Parathyroid adenoma (tissue), 2 donors: ENCODE data around the gene ZCCHC8.
A peak's percentile ranks its signal among the peaks of the same experiment; 100 is the strongest.

Experiments
- H2AFZ ChIP-seq: fragments of 300-600 bp; sonication (generic); one replicate; pipeline ENCODE4 v1.7.0; 2017; ENCODE audit warnings: antibody characterized with exemption, mild to moderate bottlenecking
- H3K27ac ChIP-seq: fragments of 300-600 bp; sonication (generic); one replicate; pipeline ENCODE4 v1.7.0; 2017
- H3K27me3 ChIP-seq: fragments of 300-600 bp; sonication (generic); one replicate; pipeline ENCODE4 v1.7.0; 2017; ENCODE audit warnings: low read length; ENCODE audit not compliant: control insufficient read depth, insufficient read depth
- H3K36me3 ChIP-seq: fragments of 300-600 bp; sonication (generic); one replicate; pipeline ENCODE4 v1.7.0; 2017; ENCODE audit warnings: low read length; ENCODE audit not compliant: control insufficient read depth, insufficient read depth
- H3K4me1 ChIP-seq: fragments of 300-600 bp; sonication (generic); one replicate; pipeline ENCODE4 v1.7.0; 2017; ENCODE audit warnings: control low read depth
- H3K4me2 ChIP-seq: fragments of 300-600 bp; sonication (generic); one replicate; pipeline ENCODE4 v1.7.0; 2017; ENCODE audit warnings: low read length
- H3K4me3 ChIP-seq: fragments of 300-600 bp; sonication (generic); one replicate; pipeline ENCODE4 v1.7.0; 2017; ENCODE audit warnings: low read depth, low read length
- H3K79me2 ChIP-seq: fragments of 300-600 bp; sonication (generic); one replicate; pipeline ENCODE4 v1.7.0; 2017; ENCODE audit warnings: control low read depth
- H3K9ac ChIP-seq: fragments of 300-600 bp; sonication (generic); one replicate; pipeline ENCODE4 v1.7.0; 2017; ENCODE audit warnings: mild to moderate bottlenecking
- H3K9me3 ChIP-seq: fragments of 300-600 bp; sonication (generic); one replicate; pipeline ENCODE4 v1.7.0; 2017; ENCODE audit warnings: low read length; ENCODE audit not compliant: control insufficient read depth
- CTCF ChIP-seq: fragments of 300-600 bp; sonication (generic); IDR thresholded peaks from one replicate; pipeline ENCODE4 v1.7.0; 2017; ENCODE audit warnings: antibody characterized with exemption, mild to moderate bottlenecking
- donor health status: primary hyperparathyroidism.

The ZCCHC8 gene

GRCh38 chr12:122500685-122501488 lies at the start of gene ZCCHC8:
Gene ZCCHC8 (minus strand): TSS chr12:122500932. CDS start chr12:122500840, 92 bp downstream.
- Histone ChIP-seq H3K9ac (peak within 1 kb of the TSS; percentile 90), H3K4me2 (peak within 1 kb of the TSS; percentile 92), H3K4me1 (no peaks in the 10 kb centered on the region), H3K9me3 (no peaks in the 10 kb centered on the region), H3K36me3 (no peaks in the 10 kb centered on the region), H3K27ac (peak within 1 kb of the TSS; percentile 98), H2AFZ (peak within 1 kb of the TSS; percentile 99), H3K4me3 (peak within 1 kb of the TSS; percentile 99), H3K27me3 (no peaks in the 10 kb centered on the region), H3K79me2 (peaks cover 9% of the 10 kb centered on the region)
- no peak for TF ChIP-seq CTCF

GRCh38 chr12:122547330-122547729 lies 46.6 kb upstream of the ZCCHC8 start:
- Histone ChIP-seq H3K9ac (no peak overlapping the region), H3K4me3 (no peak overlapping the region), H3K27me3 (no peaks in the 10 kb centered on the region), H3K9me3 (no peaks in the 10 kb centered on the region), H3K4me2 (no peak overlapping the region), H3K4me1 (no peaks in the 10 kb centered on the region), H3K27ac (no peak overlapping the region), H2AFZ (no peak overlapping the region), H3K79me2 (no peaks in the 10 kb centered on the region), H3K36me3 (no peaks in the 10 kb centered on the region)
- no peak for TF ChIP-seq CTCF

DNA sequence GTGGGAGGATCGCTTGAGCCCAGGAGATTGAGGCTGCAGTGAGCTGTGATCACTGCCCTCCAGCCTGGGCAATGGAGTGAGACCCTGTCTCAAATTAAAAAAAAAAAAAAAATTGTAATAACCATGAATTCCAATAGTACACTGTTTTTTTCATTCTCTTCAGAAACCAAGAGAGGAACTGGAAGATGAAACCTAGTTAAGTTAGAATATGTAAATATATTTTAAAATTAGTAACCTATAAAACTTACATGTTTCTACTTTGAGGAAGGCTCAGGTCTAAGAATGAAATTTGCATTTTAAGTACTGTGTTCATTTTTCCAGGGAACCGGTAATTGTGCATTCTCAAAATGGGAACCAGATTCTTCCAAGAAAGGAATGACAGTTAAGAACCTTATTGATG lies 45.1 kb upstream of the ZCCHC8 start:
- Histone ChIP-seq H3K4me1 (no peaks in the 10 kb centered on the region), H3K27me3 (no peaks in the 10 kb centered on the region), H3K4me3 (no peak overlapping the region), H3K9me3 (no peaks in the 10 kb centered on the region), H2AFZ (no peak overlapping the region), H3K9ac (no peak overlapping the region), H3K36me3 (no peaks in the 10 kb centered on the region), H3K79me2 (no peaks in the 10 kb centered on the region), H3K4me2 (no peak overlapping the region), H3K27ac (no peak overlapping the region)
- no peak for TF ChIP-seq CTCF

- Histone ChIP-seq H3K4me2 (no peak overlapping the region), H3K4me1 (no peaks in the 10 kb centered on the region), H3K9me3 (no peaks in the 10 kb centered on the region), H3K27ac (no peak overlapping the region), H3K79me2 (no peaks in the 10 kb centered on the region), H3K4me3 (no peak overlapping the region), H3K36me3 (no peaks in the 10 kb centered on the region), H3K9ac (no peak overlapping the region), H2AFZ (no peak overlapping the region), H3K27me3 (no peaks in the 10 kb centered on the region)
- no peak for TF ChIP-seq CTCF
These were observed 43.8 kb upstream of the ZCCHC8 start for GRCh38 chr12:122544537-122544936.

DNA sequence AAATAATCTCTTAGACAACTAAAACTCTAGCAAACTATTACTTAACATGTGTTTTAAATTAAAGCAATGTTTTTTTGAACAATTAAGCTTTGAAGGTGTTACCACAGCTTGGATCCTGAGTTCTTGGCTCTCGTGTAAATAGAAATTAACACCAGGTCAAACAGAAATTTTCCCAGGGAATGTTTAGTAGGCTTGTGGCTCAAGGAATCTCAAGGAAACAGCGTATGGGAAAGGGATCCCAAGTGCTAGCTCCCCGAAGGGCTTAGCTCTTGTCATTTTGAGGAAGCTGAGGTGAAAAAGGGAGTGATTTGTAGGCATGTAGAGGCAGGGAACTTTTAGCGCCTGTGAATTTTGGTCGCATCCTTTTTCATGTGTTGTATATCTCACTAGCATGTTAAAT lies 37.8 kb upstream of the ZCCHC8 start:
- no peaks in the 10 kb centered on the region for H3K27me3 ChIP-seq

More for the DNA sequence above, 37.8 kb upstream of the ZCCHC8 start:
- Histone ChIP-seq H3K9ac (no peak overlapping the region), H3K36me3 (no peaks in the 10 kb centered on the region), H2AFZ (no peak overlapping the region), H3K4me3 (no peak overlapping the region), H3K27ac (no peak overlapping the region), H3K79me2 (no peaks in the 10 kb centered on the region), H3K4me1 (no peaks in the 10 kb centered on the region), H3K9me3 (no peaks in the 10 kb centered on the region), H3K4me2 (no peak overlapping the region)
- no peak for TF ChIP-seq CTCF
